ENCODE results near the gene TCP11L1. TPM values are rescaled to one million over a fixed set of nuclear protein-coding genes. Genes with fewer than 3 reads are reported as not detected.
A peak's percentile ranks its signal among the peaks of the same experiment; 100 is the strongest.

Gene TCP11L1
- total and polyA plus RNA-seq, 9 of the 15 experiments (the other 6 are each of a cell fraction or from before 2014, with no cell fraction given), result 1.6 to 15.3 (median 5.4) TPM

DNA sequence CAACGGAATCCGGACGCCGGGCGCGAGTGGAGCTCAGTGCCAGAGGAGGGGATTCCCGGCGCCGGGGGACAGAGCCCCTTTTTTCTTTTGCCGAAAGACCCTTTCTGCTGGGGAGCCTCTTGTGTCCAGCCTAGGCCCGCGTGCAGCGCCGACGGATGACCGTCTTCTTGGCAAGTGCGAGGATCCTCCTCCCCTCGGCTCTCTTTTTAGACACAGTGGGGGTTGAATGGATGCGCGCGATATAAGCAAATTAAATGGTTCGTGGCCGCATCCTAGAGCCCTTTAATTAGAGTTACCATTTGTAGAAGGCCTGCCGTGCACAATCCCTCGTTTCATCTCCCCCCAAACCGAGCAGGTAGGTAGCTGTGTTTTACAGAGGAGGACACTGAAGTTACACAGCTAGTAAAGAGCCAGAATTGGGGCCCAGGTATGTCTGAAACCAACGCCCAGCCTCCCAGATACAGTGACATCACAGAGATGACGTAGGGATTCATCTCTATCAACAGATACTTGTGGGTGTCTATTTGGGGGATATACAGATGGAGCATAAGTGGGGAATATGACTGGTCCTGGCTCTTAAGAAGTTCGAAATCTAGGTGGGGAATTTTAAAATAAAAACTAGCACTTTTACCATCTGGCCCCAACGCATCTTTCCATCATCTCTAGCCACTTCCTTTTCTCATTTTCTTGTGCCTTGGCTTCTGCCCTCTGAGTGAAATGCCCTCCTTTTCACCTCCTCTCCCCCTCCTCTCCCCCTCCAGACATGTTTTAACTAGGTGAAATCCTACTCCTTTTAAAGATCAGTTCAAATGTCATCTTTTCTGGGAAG lies 875 bp downstream of the TCP11L1 start (continued):
- TF ChIP-seq ZBTB1 (CRISPR knock-in tag; IDR thresholded peaks at IDR 0.05; ENCODE audit: borderline replicate concordance, low read depth) (no peak), ZC3H11A (IDR thresholded peaks at IDR 0.05; ENCODE audit: low read depth, low read length) (no peak), CHD2 (IDR thresholded peaks at IDR 0.05; ENCODE audit: low read depth, low read length) (no peak), BRCA1 (IDR thresholded peaks at IDR 0.05) (no peak), BRCA1 (CRISPR knock-in tag; IDR thresholded peaks at IDR 0.05) (no peak), NELFE (IDR thresholded peaks at IDR 0.05; ENCODE audit: insufficient read depth, insufficient read length) (no peak), CTCF (IDR thresholded peaks at IDR 0.05 in 2 of 3, conservative IDR thresholded peaks at IDR 0.05 in 1 of 3; ENCODE audit: insufficient read depth in 2 of 3, low read depth in 1 of 3, low read length in 3 of 3) (no peak), ZNF592 (IDR thresholded peaks at IDR 0.05) (peak; percentile 61; the same call in 1 of the 2 replicates), MCM2 (IDR thresholded peaks at IDR 0.05; ENCODE audit: low read depth) (no peak), POLR3G (IDR thresholded peaks at IDR 0.05; ENCODE audit: extremely low read depth, insufficient read length, insufficient replicate concordance) (no peak), ZNF644 (tag; IDR thresholded peaks at IDR 0.05; ENCODE audit: low read depth) (no peak), HDAC2 (IDR thresholded peaks at IDR 0.05) (no peak), FOXK2 (conservative IDR thresholded peaks at IDR 0.05 in 1 of 2, IDR thresholded peaks at IDR 0.05 in 1 of 2; ENCODE audit: low read depth in 2 of 2) (peak; percentile 35 to 62; a peak in 2 of 4 replicates), CBX5 (IDR thresholded peaks at IDR 0.05; ENCODE audit: borderline replicate concordance, low read depth) (no peak), ZNF57 (CRISPR knock-in tag; IDR thresholded peaks at IDR 0.05) (no peak), ZNF316 (IDR thresholded peaks at IDR 0.05) (no peak)
- TF ChIP-seq, protein P1, sequence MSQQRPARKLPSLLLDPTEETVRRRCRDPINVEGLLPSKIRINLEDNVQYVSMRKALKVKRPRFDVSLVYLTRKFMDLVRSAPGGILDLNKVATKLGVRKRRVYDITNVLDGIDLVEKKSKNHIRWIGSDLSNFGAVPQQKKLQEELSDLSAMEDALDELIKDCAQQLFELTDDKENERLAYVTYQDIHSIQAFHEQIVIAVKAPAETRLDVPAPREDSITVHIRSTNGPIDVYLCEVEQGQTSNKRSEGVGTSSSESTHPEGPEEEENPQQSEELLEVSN (IDR thresholded peaks at IDR 0.05; ENCODE audit: borderline replicate concordance in 1 of 2, extremely low read depth in 1 of 2, insufficient read depth in 1 of 2, insufficient read length in 1 of 2, low read depth in 1 of 2, low read length in 1 of 2, poor library complexity in 1 of 2, severe bottlenecking in 1 of 2), result peak in 1 of 2 experiments; percentile 43
- TF ChIP-seq, protein P2, sequence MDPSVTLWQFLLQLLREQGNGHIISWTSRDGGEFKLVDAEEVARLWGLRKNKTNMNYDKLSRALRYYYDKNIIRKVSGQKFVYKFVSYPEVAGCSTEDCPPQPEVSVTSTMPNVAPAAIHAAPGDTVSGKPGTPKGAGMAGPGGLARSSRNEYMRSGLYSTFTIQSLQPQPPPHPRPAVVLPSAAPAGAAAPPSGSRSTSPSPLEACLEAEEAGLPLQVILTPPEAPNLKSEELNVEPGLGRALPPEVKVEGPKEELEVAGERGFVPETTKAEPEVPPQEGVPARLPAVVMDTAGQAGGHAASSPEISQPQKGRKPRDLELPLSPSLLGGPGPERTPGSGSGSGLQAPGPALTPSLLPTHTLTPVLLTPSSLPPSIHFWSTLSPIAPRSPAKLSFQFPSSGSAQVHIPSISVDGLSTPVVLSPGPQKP (CRISPR knock-in tag; IDR thresholded peaks at IDR 0.05), result no peak
